H9 (cell line): Measurements from ENCODE around the gene TGFBI. TPM values are rescaled to one million over a fixed set of nuclear protein-coding genes. Genes with fewer than 3 reads are reported as not detected.

ENCODE experiments used
- DNase-seq: peaks from one replicate; pipeline ENCODE4 v3.0.0-alpha.2; 2017
- H2AFZ ChIP-seq: one replicate; pipeline ENCODE4 v1.6.1; 2013; ENCODE audit warnings: mild to moderate bottlenecking, low read length, control low read depth, moderate library complexity
- H2AK5ac ChIP-seq: 2 replicates; pipeline ENCODE4 v1.6.1; 2013; ENCODE audit warnings: low read length, control low read depth, mixed read lengths; ENCODE audit not compliant: insufficient read length
- H2BK120ac ChIP-seq: one replicate; pipeline ENCODE4 v1.6.1; 2013; ENCODE audit warnings: low read depth, mild to moderate bottlenecking, low read length, control low read depth, inconsistent platforms; ENCODE audit not compliant: poor library complexity, severe bottlenecking
- H2BK12ac ChIP-seq: 2 replicates; pipeline ENCODE4 v1.6.1; 2013; ENCODE audit warnings: low read length, control low read depth, mixed read lengths, low read depth; ENCODE audit not compliant: insufficient read length
- H2BK15ac ChIP-seq: 2 replicates; pipeline ENCODE4 v1.6.1; 2013; ENCODE audit warnings: low read depth, low read length, control low read depth
- H2BK20ac ChIP-seq: one replicate; pipeline ENCODE4 v1.6.1; 2013; ENCODE audit warnings: low read depth, mild to moderate bottlenecking, low read length, control low read depth, inconsistent platforms; ENCODE audit not compliant: poor library complexity, severe bottlenecking
- H2BK5ac ChIP-seq: 2 replicates; pipeline ENCODE4 v1.6.1; 2013; ENCODE audit warnings: low read length, control low read depth, mixed read lengths; ENCODE audit not compliant: insufficient read length
- H3K14ac ChIP-seq: 2 replicates; pipeline ENCODE4 v1.6.1; 2013; ENCODE audit warnings: low read length, control low read depth; ENCODE audit not compliant: insufficient read depth
- H3K18ac ChIP-seq: 2 replicates; pipeline ENCODE4 v1.6.1; 2013; ENCODE audit warnings: low read depth, mild to moderate bottlenecking, mixed read lengths, low read length, control low read depth; ENCODE audit not compliant: insufficient read length
- H3K23ac ChIP-seq: 2 replicates; pipeline ENCODE4 v1.6.1; 2013; ENCODE audit warnings: low read length, control low read depth, mixed read lengths, low read depth; ENCODE audit not compliant: insufficient read length
- H3K23me2 ChIP-seq: 2 replicates; pipeline ENCODE4 v1.6.1; 2013; ENCODE audit warnings: low read depth, mild to moderate bottlenecking, mixed read lengths, low read length, control low read depth; ENCODE audit not compliant: insufficient read length, poor library complexity, severe bottlenecking
- H3K27ac ChIP-seq: 2 replicates; pipeline ENCODE4 v1.5.1; 2013; ENCODE audit warnings: low read length, control low read depth, mixed read lengths, low read depth; ENCODE audit not compliant: insufficient read length
- H3K27me3 ChIP-seq: 2 replicates; pipeline ENCODE4 v1.6.1; 2013; ENCODE audit warnings: low read length, control low read depth, inconsistent platforms; ENCODE audit not compliant: insufficient read depth
- H3K4ac ChIP-seq: 2 replicates; pipeline ENCODE4 v1.6.1; 2013; ENCODE audit warnings: low read depth, mild to moderate bottlenecking, control low read depth, inconsistent platforms, low read length, moderate library complexity
- H3K4me1 ChIP-seq: 2 replicates; pipeline ENCODE4 v1.6.1; 2013; ENCODE audit warnings: low read length, control low read depth, inconsistent platforms; ENCODE audit not compliant: insufficient read depth
- H3K4me2 ChIP-seq: 2 replicates; pipeline ENCODE4 v1.6.1; 2013; ENCODE audit warnings: low read length, control low read depth, mixed read lengths; ENCODE audit not compliant: insufficient read length, insufficient read depth
- H3K56ac ChIP-seq: 2 replicates; pipeline ENCODE4 v1.6.1; 2013; ENCODE audit warnings: low read depth, mild to moderate bottlenecking, mixed read lengths, low read length, control low read depth; ENCODE audit not compliant: insufficient read length
- H3K79me1 ChIP-seq: 2 replicates; pipeline ENCODE4 v1.6.1; 2013; ENCODE audit warnings: low read depth, mild to moderate bottlenecking, moderate library complexity, low read length, control low read depth, inconsistent platforms; ENCODE audit not compliant: insufficient read depth, poor library complexity, severe bottlenecking
- H3K79me2 ChIP-seq: 2 replicates; pipeline ENCODE4 v1.6.1; 2013; ENCODE audit warnings: low read length, control low read depth, inconsistent platforms; ENCODE audit not compliant: insufficient read depth
- H3K9ac ChIP-seq: 2 replicates; pipeline ENCODE4 v1.6.1; 2013; ENCODE audit warnings: low read length, control low read depth, mixed read lengths; ENCODE audit not compliant: insufficient read length; ENCODE audit errors: extremely low read depth
- H3K9me3 ChIP-seq: one replicate; pipeline ENCODE4 v1.6.1; 2013; ENCODE audit warnings: low read depth, low read length, inconsistent platforms; ENCODE audit not compliant: control insufficient read depth
- H3T11ph ChIP-seq: one replicate; pipeline ENCODE4 v1.6.1; 2013; ENCODE audit warnings: mild to moderate bottlenecking, low read length, control low read depth, inconsistent platforms
- H4K20me1 ChIP-seq: one replicate; pipeline ENCODE4 v1.6.1; 2013; ENCODE audit not compliant: control insufficient read depth, insufficient read length, insufficient read depth
- H4K5ac ChIP-seq: 2 replicates; pipeline ENCODE4 v1.6.1; 2013; ENCODE audit warnings: low read depth, mild to moderate bottlenecking, mixed read lengths, low read length, control low read depth; ENCODE audit not compliant: insufficient read length
- H4K8ac ChIP-seq: replicated peaks from 2 replicates; pipeline ENCODE4 v1.6.1; 2013; ENCODE audit warnings: low read length, control low read depth, mixed read lengths, low read depth; ENCODE audit not compliant: insufficient read length
- H4K91ac ChIP-seq: 2 replicates; pipeline ENCODE4 v1.6.1; 2013; ENCODE audit warnings: low read depth, mild to moderate bottlenecking, moderate library complexity, mixed read lengths, low read length, control low read depth; ENCODE audit not compliant: insufficient read length
- H3K27ac Mint-ChIP-seq, 3 experiments: 2 replicates in 2 of 3; 3 replicates in 1 of 3; pipeline ENCODE4 v1.8.0; 2020 to 2021; ENCODE audit warnings: mixed read lengths in 3 of 3, mild to moderate bottlenecking in 1 of 3, moderate library complexity in 1 of 3
- H3K27me3 Mint-ChIP-seq: 2 replicates; pipeline ENCODE4 v1.8.0; 2021; ENCODE audit warnings: low read depth, mild to moderate bottlenecking, moderate library complexity, mixed read lengths
- H3K36me3 Mint-ChIP-seq, 3 experiments: 2 replicates in 2 of 3; 3 replicates in 1 of 3; pipeline ENCODE4 v1.8.0; 2020 to 2021; ENCODE audit warnings: low read depth in 3 of 3, mixed read lengths in 3 of 3; ENCODE audit not compliant: insufficient read depth in 1 of 3
- H3K4me1 Mint-ChIP-seq, 2 experiments: 2 replicates each; pipeline ENCODE4 v1.8.0; 2020; ENCODE audit warnings: mixed read lengths in 2 of 2
- H3K4me3 Mint-ChIP-seq, 2 experiments: 2 replicates in 1 of 2; 3 replicates in 1 of 2; pipeline ENCODE4 v1.8.0; 2020 to 2021; ENCODE audit warnings: mild to moderate bottlenecking in 2 of 2, mixed read lengths in 2 of 2, moderate library complexity in 1 of 2
- H3K9me3 Mint-ChIP-seq, 2 experiments: 2 replicates in 1 of 2; 3 replicates in 1 of 2; pipeline ENCODE4 v1.8.0; 2020; ENCODE audit warnings: mild to moderate bottlenecking in 2 of 2, mixed read lengths in 2 of 2, moderate library complexity in 1 of 2
- WGBS: extraction: QIAGEN DNeasy Blood & Tissue Kit; methylation state at CpG from one replicate; pipeline ENCODE4 v1.1.7; 2013; ENCODE audit warnings: missing lambda C conversion rate, low lambda C conversion rate, mixed read lengths; ENCODE audit not compliant: insufficient read length; ENCODE audit errors: extremely low coverage; 5-methylcytosine and 5-hydroxymethylcytosine counted together
- total RNA-seq: library from RNA; stranded (reverse); gene quantifications from 2 replicates; pipeline ENCODE4 v1.2.1, GENCODE V29; 2021
- TF ChIP-seq, protein P1 (sequence below): fragments of 200-600 bp; sonication (generic); conservative IDR thresholded peaks from 3 replicates; pipeline ENCODE4 v1.8.0; 2021; ENCODE audit warnings: antibody characterized with exemption, mild to moderate bottlenecking

The TGFBI gene
- total RNA-seq, 1 experiment from 2014 or later: 4.7 TPM

DNA sequence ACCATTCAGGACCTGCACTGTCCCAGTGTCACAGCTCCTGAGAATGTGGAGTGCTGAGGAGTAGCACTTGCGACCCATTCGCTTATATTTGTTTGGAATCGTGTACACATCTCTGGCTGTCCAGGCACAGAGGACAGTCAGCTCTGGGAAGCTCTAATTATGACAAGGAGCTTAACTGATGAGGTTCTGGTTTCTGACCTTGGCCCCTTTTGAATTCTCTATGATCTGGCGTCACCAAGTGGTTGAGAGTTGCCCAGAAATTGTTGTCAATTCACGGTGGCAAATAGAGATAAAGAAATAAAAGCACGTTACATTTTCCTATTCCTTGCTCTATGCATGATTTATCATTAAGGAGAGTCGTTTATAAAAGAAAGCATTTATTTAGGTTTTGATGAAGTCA lies 39.1 kb upstream of the TGFBI start:
- H2AFZ ChIP-seq: no peak overlapping the region
- no peaks in the 10 kb centered on the region for H3K9me3 ChIP-seq
- H2BK20ac ChIP-seq: no peak overlapping the region
- H3K79me2 ChIP-seq: no peaks in the 10 kb centered on the region
- no peak overlapping the region for H3K23ac ChIP-seq
- no peak overlapping the region for H4K8ac ChIP-seq
- no peak overlapping the region for H3T11ph ChIP-seq
- no peak overlapping the region for H3K56ac ChIP-seq
- no peak overlapping the region for H3K27ac ChIP-seq
- Mint-ChIP-seq H3K9me3 (no peaks in the 10 kb centered on the region), H3K27me3 (peaks cover 9% of the 10 kb centered on the region), H3K36me3 (no peaks in the 10 kb centered on the region), H3K4me1 (no peaks in the 10 kb centered on the region), H3K4me3 (no peak overlapping the region), H3K27ac (no peak overlapping the region)
- H4K20me1 ChIP-seq: no peaks in the 10 kb centered on the region
- no peak overlapping the region for H3K9ac ChIP-seq
- H3K4ac ChIP-seq: no peak overlapping the region
- no peak overlapping the region for H2BK120ac ChIP-seq
- no peaks in the 10 kb centered on the region for H3K4me1 ChIP-seq
- H4K5ac ChIP-seq: no peak overlapping the region
- no peak overlapping the region for H3K4me2 ChIP-seq
- H4K91ac ChIP-seq: no peak overlapping the region
- no peaks in the 10 kb centered on the region for H3K23me2 ChIP-seq
- no peaks in the 10 kb centered on the region for H3K79me1 ChIP-seq
- no CpG with 5 or more reads among the region's 7 CpGs for WGBS
- TF ChIP-seq, protein P1, sequence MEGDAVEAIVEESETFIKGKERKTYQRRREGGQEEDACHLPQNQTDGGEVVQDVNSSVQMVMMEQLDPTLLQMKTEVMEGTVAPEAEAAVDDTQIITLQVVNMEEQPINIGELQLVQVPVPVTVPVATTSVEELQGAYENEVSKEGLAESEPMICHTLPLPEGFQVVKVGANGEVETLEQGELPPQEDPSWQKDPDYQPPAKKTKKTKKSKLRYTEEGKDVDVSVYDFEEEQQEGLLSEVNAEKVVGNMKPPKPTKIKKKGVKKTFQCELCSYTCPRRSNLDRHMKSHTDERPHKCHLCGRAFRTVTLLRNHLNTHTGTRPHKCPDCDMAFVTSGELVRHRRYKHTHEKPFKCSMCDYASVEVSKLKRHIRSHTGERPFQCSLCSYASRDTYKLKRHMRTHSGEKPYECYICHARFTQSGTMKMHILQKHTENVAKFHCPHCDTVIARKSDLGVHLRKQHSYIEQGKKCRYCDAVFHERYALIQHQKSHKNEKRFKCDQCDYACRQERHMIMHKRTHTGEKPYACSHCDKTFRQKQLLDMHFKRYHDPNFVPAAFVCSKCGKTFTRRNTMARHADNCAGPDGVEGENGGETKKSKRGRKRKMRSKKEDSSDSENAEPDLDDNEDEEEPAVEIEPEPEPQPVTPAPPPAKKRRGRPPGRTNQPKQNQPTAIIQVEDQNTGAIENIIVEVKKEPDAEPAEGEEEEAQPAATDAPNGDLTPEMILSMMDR: no peak
- no peak overlapping the region for H2BK15ac ChIP-seq
- no peak overlapping the region for H2BK5ac ChIP-seq
- no peak overlapping the region for H3K14ac ChIP-seq
- no peak overlapping the region for H3K18ac ChIP-seq
- no peak for DNase-seq
- no peak overlapping the region for H2AK5ac ChIP-seq
- no peak overlapping the region for H2BK12ac ChIP-seq
- H3K27me3 ChIP-seq: no peaks in the 10 kb centered on the region
